HEK293 (cell line): ENCODE measurements around the gene PTPRCAP.
A peak's percentile ranks its signal among the peaks of the same experiment; 100 is the strongest.

Experiments used
- BCL11B ChIP-seq: fragments of 450-650 bp; formaldehyde crosslinking; IDR thresholded peaks from 2 replicates; pipeline ENCODE4 v1.5.1; 2016; ENCODE audit warnings: low read depth, missing biosample characterization, missing genetic modification characterization
- KLF1 ChIP-seq: fragments of 450-650 bp; formaldehyde crosslinking; IDR thresholded peaks from 2 replicates; pipeline ENCODE4 v1.5.1; 2016; ENCODE audit warnings: missing biosample characterization, missing genetic modification characterization
- KLF10 ChIP-seq: fragments of 450-650 bp; IDR thresholded peaks from 2 replicates; pipeline ENCODE4 v1.5.1; 2018; ENCODE audit warnings: missing biosample characterization, mild to moderate bottlenecking, missing genetic modification characterization
- MEIS1 ChIP-seq: sonication (generic); formaldehyde crosslinking; IDR thresholded peaks from 2 replicates; pipeline ENCODE4 v1.8.1; 2022; ENCODE audit warnings: missing genetic modification reagents, mild to moderate bottlenecking, borderline replicate concordance
- SCRT2 ChIP-seq: fragments of 450-650 bp; formaldehyde crosslinking; IDR thresholded peaks from 2 replicates; pipeline ENCODE4 v1.5.1; 2016; ENCODE audit warnings: missing biosample characterization, missing genetic modification characterization
- SP3 ChIP-seq: fragments of 450-650 bp; formaldehyde crosslinking; IDR thresholded peaks from 2 replicates; pipeline ENCODE4 v1.5.1; 2016; ENCODE audit warnings: missing biosample characterization, missing genetic modification characterization
- TRIM28 ChIP-seq: IDR thresholded peaks from 2 replicates; pipeline ENCODE4 v1.6.1; 2011; ENCODE audit warnings: low read length, control low read depth, borderline replicate concordance
- YY2 ChIP-seq: fragments of 450-650 bp; formaldehyde crosslinking; IDR thresholded peaks from 2 replicates; pipeline ENCODE4 v1.5.1; 2016; ENCODE audit warnings: missing biosample characterization, missing genetic modification characterization
- ZNF133 ChIP-seq: fragments of 450-650 bp; formaldehyde crosslinking; IDR thresholded peaks from 2 replicates; pipeline ENCODE4 v1.5.1; 2016; ENCODE audit warnings: missing biosample characterization, missing genetic modification characterization
- ZNF16 ChIP-seq: fragments of 450-650 bp; formaldehyde crosslinking; IDR thresholded peaks from 2 replicates; pipeline ENCODE4 v1.5.1; 2016; ENCODE audit warnings: low read depth, missing biosample characterization, missing genetic modification characterization
- ZNF311 ChIP-seq: fragments of 450-650 bp; formaldehyde crosslinking; IDR thresholded peaks from 2 replicates; pipeline ENCODE4 v1.5.1; 2017; ENCODE audit warnings: missing biosample characterization, missing genetic modification characterization, borderline replicate concordance
- ZNF341 ChIP-seq: fragments of 450-650 bp; formaldehyde crosslinking; IDR thresholded peaks from 2 replicates; pipeline ENCODE4; 2016; ENCODE audit warnings: low read depth, missing biosample characterization, missing genetic modification characterization
- ZNF350 ChIP-seq: fragments of 450-650 bp; formaldehyde crosslinking; IDR thresholded peaks from 2 replicates; pipeline ENCODE4 v1.5.0; 2017; ENCODE audit warnings: missing biosample characterization, mild to moderate bottlenecking, missing genetic modification characterization
- ZNF416 ChIP-seq: fragments of 450-650 bp; formaldehyde crosslinking; IDR thresholded peaks from 2 replicates; pipeline ENCODE4 v1.5.1; 2016; ENCODE audit warnings: missing biosample characterization, missing genetic modification characterization
- ZNF433 ChIP-seq: fragments of 450-650 bp; formaldehyde crosslinking; IDR thresholded peaks from 2 replicates; pipeline ENCODE4 v1.5.1; 2016; ENCODE audit warnings: missing biosample characterization, missing genetic modification characterization, low read depth
- ZNF560 ChIP-seq: fragments of 450-650 bp; formaldehyde crosslinking; IDR thresholded peaks from 2 replicates; pipeline ENCODE4 v1.5.1; 2017; ENCODE audit warnings: missing biosample characterization, missing genetic modification characterization, borderline replicate concordance
- ZNF701 ChIP-seq: fragments of 450-650 bp; formaldehyde crosslinking; IDR thresholded peaks from 2 replicates; pipeline ENCODE4 v1.5.1; 2016; ENCODE audit warnings: missing biosample characterization, missing genetic modification characterization
- ZNF792 ChIP-seq: fragments of 450-650 bp; formaldehyde crosslinking; IDR thresholded peaks from 2 replicates; pipeline ENCODE4 v1.5.1; 2016; ENCODE audit warnings: missing biosample characterization, missing genetic modification characterization
- ZNF830 ChIP-seq: fragments of 450-650 bp; IDR thresholded peaks from 2 replicates; pipeline ENCODE4 v1.5.0; 2018; ENCODE audit warnings: missing biosample characterization, missing genetic modification characterization, low read depth, mild to moderate bottlenecking, moderate library complexity
- ZNF843 ChIP-seq: fragments of 450-650 bp; formaldehyde crosslinking; IDR thresholded peaks from 2 replicates; pipeline ENCODE4 v1.5.1; 2016; ENCODE audit warnings: missing biosample characterization, missing genetic modification characterization
- ZSCAN16 ChIP-seq: fragments of 450-650 bp; formaldehyde crosslinking; IDR thresholded peaks from 2 replicates; pipeline ENCODE4 v1.5.1; 2016; ENCODE audit warnings: missing biosample characterization, missing genetic modification characterization
- TF ChIP-seq, protein P1 (sequence below): fragments of 450-650 bp; formaldehyde crosslinking; IDR thresholded peaks from 2 replicates; pipeline ENCODE4 v1.5.1; 2017; ENCODE audit warnings: missing biosample characterization, missing genetic modification characterization
- TF ChIP-seq, protein P2 (sequence below): fragments of 450-650 bp; formaldehyde crosslinking; IDR thresholded peaks from 2 replicates; pipeline ENCODE4 v1.5.1; 2016; ENCODE audit warnings: missing biosample characterization, missing genetic modification characterization
- TF ChIP-seq, protein P3 (sequence below): fragments of 450-650 bp; formaldehyde crosslinking; IDR thresholded peaks from 2 replicates; pipeline ENCODE4 v1.5.1; 2017; ENCODE audit warnings: missing biosample characterization, missing genetic modification characterization
- TF ChIP-seq, protein P4 (sequence below): sonication (generic); formaldehyde crosslinking; IDR thresholded peaks from 2 replicates; pipeline ENCODE4 v1.8.1; 2022; ENCODE audit warnings: mild to moderate bottlenecking, moderate library complexity, missing genetic modification reagents
- TF ChIP-seq, protein P5 (sequence below): fragments of 450-650 bp; formaldehyde crosslinking; optimal IDR thresholded peaks from 2 replicates; pipeline ENCODE3; 2016; ENCODE audit warnings: missing biosample characterization, mild to moderate bottlenecking, missing genetic modification characterization
- TF ChIP-seq, protein P6 (sequence below): fragments of 450-650 bp; formaldehyde crosslinking; IDR thresholded peaks from 2 replicates; pipeline ENCODE4 v1.5.1; 2016; ENCODE audit warnings: missing biosample characterization, missing genetic modification characterization

PTPRCAP gene

DNA sequence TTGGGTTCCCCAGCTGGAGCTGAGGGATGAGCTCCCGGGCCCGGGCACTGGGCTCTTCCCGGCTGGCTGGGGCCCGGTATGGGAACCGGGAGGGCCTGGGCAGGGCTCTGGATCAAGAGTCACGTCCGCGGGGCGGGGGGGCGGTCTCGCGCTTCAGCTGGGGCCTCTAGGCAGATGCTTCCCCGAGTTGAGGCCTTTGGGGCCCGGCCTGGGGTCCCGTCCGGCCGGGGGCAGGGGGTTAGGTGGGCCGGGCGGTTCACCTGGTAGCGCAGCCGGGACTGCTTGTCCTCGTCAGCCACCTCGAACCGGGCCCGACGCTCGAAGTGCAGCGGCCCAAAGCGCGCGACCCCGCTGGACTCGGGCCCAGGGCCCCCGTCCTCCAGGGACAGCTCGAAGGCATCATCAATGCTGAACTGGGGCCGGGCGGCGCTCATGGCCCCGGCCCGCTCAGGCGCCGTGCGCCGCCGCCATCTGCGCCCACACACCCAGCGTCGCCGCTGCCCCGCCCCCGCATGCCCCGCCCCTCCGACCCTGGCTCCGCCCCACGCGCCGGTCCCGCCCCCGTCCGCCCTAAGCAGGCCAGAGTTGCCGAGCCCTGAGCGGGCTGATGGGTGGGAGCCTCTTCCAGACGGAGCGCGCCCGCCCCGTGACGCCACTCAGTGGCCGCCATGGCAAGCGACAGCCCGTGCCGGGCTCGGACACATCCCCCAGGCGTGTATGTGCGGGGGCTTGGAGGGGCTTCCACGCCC is 31.5 kb upstream of the PTPRCAP start, which contains the start of gene TMEM134 (continued):
- TF ChIP-seq, protein P1, sequence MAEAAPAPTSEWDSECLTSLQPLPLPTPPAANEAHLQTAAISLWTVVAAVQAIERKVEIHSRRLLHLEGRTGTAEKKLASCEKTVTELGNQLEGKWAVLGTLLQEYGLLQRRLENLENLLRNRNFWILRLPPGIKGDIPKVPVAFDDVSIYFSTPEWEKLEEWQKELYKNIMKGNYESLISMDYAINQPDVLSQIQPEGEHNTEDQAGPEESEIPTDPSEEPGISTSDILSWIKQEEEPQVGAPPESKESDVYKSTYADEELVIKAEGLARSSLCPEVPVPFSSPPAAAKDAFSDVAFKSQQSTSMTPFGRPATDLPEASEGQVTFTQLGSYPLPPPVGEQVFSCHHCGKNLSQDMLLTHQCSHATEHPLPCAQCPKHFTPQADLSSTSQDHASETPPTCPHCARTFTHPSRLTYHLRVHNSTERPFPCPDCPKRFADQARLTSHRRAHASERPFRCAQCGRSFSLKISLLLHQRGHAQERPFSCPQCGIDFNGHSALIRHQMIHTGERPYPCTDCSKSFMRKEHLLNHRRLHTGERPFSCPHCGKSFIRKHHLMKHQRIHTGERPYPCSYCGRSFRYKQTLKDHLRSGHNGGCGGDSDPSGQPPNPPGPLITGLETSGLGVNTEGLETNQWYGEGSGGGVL (tag by site-specific recombination): peak; percentile 19; the same call in 1 of the 2 replicates
- TF ChIP-seq ZNF701 (tag by site-specific recombination): no peak
- TF ChIP-seq, protein P2, sequence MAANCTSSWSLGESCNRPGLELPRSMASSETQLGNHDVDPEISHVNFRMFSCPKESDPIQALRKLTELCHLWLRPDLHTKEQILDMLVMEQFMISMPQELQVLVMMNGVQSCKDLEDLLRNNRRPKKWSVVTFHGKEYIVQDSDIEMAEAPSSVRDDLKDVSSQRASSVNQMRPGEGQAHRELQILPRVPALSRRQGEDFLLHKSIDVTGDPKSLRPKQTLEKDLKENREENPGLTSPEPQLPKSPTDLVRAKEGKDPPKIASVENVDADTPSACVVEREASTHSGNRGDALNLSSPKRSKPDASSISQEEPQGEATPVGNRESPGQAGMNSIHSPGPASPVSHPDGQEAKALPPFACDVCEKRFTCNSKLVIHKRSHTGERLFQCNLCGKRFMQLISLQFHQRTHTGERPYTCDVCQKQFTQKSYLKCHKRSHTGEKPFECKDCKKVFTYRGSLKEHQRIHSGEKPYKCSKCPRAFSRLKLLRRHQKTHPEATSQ (tag by site-specific recombination): 0 out of 2 replicates have a peak, but pooled peaks have one; percentile 60
- peak; percentile 80 for TF ChIP-seq SP3 (tag by site-specific recombination)
- no peak for TF ChIP-seq ZNF416 (tag by site-specific recombination)
- TF ChIP-seq YY2: 0 out of 2 replicates have a peak, but pooled peaks have one; percentile 40
- TF ChIP-seq SCRT2 (tag by site-specific recombination): no peak
- TF ChIP-seq KLF10 (tag by site-specific recombination): peak; percentile 70; the same call in 1 of the 2 replicates
- no peak for TF ChIP-seq ZNF350 (tag by site-specific recombination)
- TF ChIP-seq BCL11B (tag by site-specific recombination): peak; percentile 88; the same call in 1 of the 2 replicates
- TF ChIP-seq ZNF843 (tag by site-specific recombination): no peak
- TF ChIP-seq, protein P3, sequence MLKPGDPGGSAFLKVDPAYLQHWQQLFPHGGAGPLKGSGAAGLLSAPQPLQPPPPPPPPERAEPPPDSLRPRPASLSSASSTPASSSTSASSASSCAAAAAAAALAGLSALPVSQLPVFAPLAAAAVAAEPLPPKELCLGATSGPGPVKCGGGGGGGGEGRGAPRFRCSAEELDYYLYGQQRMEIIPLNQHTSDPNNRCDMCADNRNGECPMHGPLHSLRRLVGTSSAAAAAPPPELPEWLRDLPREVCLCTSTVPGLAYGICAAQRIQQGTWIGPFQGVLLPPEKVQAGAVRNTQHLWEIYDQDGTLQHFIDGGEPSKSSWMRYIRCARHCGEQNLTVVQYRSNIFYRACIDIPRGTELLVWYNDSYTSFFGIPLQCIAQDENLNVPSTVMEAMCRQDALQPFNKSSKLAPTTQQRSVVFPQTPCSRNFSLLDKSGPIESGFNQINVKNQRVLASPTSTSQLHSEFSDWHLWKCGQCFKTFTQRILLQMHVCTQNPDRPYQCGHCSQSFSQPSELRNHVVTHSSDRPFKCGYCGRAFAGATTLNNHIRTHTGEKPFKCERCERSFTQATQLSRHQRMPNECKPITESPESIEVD: no peak
- TF ChIP-seq, protein P4, sequence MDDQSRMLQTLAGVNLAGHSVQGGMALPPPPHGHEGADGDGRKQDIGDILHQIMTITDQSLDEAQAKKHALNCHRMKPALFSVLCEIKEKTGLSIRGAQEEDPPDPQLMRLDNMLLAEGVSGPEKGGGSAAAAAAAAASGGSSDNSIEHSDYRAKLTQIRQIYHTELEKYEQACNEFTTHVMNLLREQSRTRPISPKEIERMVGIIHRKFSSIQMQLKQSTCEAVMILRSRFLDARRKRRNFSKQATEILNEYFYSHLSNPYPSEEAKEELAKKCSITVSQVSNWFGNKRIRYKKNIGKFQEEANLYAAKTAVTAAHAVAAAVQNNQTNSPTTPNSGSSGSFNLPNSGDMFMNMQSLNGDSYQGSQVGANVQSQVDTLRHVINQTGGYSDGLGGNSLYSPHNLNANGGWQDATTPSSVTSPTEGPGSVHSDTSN (CRISPR knock-in tag): peak; percentile 79; the same call in 1 of the 2 replicates
- TF ChIP-seq ZNF433 (tag by site-specific recombination): no peak
- no peak for TF ChIP-seq MEIS1
- no peak for TF ChIP-seq ZNF16
- no peak for TF ChIP-seq ZNF560 (tag by site-specific recombination)
- TF ChIP-seq, protein P5, sequence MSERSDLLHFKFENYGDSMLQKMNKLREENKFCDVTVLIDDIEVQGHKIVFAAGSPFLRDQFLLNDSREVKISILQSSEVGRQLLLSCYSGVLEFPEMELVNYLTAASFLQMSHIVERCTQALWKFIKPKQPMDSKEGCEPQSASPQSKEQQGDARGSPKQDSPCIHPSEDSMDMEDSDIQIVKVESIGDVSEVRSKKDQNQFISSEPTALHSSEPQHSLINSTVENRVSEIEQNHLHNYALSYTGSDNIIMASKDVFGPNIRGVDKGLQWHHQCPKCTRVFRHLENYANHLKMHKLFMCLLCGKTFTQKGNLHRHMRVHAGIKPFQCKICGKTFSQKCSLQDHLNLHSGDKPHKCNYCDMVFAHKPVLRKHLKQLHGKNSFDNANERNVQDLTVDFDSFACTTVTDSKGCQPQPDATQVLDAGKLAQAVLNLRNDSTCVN: peak; percentile 83
- TF ChIP-seq, protein P6, sequence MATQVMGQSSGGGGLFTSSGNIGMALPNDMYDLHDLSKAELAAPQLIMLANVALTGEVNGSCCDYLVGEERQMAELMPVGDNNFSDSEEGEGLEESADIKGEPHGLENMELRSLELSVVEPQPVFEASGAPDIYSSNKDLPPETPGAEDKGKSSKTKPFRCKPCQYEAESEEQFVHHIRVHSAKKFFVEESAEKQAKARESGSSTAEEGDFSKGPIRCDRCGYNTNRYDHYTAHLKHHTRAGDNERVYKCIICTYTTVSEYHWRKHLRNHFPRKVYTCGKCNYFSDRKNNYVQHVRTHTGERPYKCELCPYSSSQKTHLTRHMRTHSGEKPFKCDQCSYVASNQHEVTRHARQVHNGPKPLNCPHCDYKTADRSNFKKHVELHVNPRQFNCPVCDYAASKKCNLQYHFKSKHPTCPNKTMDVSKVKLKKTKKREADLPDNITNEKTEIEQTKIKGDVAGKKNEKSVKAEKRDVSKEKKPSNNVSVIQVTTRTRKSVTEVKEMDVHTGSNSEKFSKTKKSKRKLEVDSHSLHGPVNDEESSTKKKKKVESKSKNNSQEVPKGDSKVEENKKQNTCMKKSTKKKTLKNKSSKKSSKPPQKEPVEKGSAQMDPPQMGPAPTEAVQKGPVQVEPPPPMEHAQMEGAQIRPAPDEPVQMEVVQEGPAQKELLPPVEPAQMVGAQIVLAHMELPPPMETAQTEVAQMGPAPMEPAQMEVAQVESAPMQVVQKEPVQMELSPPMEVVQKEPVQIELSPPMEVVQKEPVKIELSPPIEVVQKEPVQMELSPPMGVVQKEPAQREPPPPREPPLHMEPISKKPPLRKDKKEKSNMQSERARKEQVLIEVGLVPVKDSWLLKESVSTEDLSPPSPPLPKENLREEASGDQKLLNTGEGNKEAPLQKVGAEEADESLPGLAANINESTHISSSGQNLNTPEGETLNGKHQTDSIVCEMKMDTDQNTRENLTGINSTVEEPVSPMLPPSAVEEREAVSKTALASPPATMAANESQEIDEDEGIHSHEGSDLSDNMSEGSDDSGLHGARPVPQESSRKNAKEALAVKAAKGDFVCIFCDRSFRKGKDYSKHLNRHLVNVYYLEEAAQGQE (tag by site-specific recombination): no peak
- no peak for TF ChIP-seq TRIM28
- peak; percentile 17; the same call in 1 of the 2 replicates for TF ChIP-seq KLF1 (tag by site-specific recombination)
- no peak for TF ChIP-seq ZNF133 (tag by site-specific recombination)
- TF ChIP-seq ZNF830 (tag by site-specific recombination): no peak
- no peak for TF ChIP-seq ZNF792 (tag by site-specific recombination)
- TF ChIP-seq ZNF311 (tag by site-specific recombination): no peak
- no peak for TF ChIP-seq ZSCAN16 (tag by site-specific recombination)
- peak; percentile 48; the same call in 1 of the 2 replicates for TF ChIP-seq ZNF341 (tag by site-specific recombination)
